SU-DHL-6 (cell line): ENCODE measurements around the gene SRGAP1.

ENCODE experiments used
- CTCF ChIP-seq: fragments of 200-600 bp; sonication (generic); IDR thresholded peaks from one replicate; pipeline ENCODE4 v1.5.1; 2017; ENCODE audit warnings: antibody characterized with exemption, mild to moderate bottlenecking, low read length, moderate library complexity; ENCODE audit not compliant: insufficient read depth, poor library complexity, severe bottlenecking
- EZH2phosphoT487 ChIP-seq: fragments of 200-600 bp; sonication (generic), shearing (Covaris generic); conservative IDR thresholded peaks from 2 replicates; pipeline ENCODE4 v1.6.1; 2018; ENCODE audit warnings: mild to moderate bottlenecking, antibody characterized with exemption, low read length, moderate library complexity, mixed read lengths

GRCh38 chr12:64175254-64175945 is 330.9 kb downstream of the SRGAP1 start:
- TF ChIP-seq CTCF (no peak), EZH2phosphoT487 (no peak)
